Activated CD4-positive, alpha-beta T cell treated with anti-CD3 and anti-CD28 coated beads, Interleukin-2, amount 50 U/mL, for 24 hours (primary cell): Measurements from ENCODE around the gene MAML2.
"Not testable (repeated sequence)": the region's sequence is repeated elsewhere in the genome, so short reads cannot be mapped to it uniquely, and the experiment has no call there.

Source experiments
- DNase-seq, 2 donors: peaks; one replicate each; pipeline ENCODE4 v3.0.0-alpha.2; 2020; ENCODE audit warnings: low read depth in 1 of 2, low spot score in 1 of 2

MAML2 gene

DNA sequence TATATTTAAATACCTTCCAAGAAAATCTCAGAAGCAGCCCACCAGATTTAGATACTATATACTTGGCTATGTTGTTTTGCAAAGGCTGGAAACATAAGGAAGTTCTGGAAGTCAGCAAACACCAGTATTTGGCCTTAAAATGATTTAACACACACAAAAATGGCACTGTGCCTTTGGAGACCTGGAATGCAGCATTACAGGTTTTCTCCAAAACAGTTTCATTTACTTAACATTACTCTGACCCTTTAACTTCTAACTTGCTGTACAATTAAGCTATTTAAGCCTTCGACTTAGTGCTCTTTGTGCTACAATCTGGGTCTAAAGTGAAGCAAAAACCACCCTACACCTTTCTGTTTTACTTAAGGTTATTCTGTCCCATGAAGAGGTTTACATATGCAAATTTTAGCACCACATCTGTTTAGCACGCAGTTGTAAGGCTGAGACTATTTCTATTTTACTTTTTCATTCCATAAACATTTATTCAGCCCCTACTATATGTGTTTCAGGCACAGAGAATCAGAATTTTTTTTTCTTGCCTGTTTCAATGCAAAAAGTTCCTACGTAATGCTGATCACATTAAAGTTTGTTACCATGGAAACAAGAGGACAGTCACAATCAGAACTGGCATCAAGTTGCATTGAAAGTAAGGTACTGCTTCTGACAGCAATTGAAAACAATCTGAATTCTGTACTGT is 70.3 kb downstream of the MAML2 start:
- DNase-seq = no peak

DNA sequence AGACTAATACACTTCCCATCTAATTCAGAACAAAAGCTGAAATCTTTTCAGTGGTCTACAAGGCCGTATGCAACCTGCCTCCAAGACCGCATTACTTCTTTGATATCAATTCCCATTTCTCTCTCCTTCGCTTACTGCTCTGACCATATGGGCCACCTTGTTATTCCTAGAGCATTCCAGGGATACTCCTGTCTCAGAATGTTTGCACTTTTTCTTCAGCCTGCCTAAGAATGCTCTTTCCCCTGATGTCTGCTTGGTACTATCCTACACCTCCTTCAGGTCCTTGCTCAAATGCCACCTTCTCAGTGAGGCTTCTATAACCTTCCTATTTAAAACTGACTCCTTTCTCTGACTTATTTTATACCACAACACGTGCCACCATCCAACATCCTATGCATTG is 71.2 kb downstream of the MAML2 start:
- no peak for DNase-seq

DNA sequence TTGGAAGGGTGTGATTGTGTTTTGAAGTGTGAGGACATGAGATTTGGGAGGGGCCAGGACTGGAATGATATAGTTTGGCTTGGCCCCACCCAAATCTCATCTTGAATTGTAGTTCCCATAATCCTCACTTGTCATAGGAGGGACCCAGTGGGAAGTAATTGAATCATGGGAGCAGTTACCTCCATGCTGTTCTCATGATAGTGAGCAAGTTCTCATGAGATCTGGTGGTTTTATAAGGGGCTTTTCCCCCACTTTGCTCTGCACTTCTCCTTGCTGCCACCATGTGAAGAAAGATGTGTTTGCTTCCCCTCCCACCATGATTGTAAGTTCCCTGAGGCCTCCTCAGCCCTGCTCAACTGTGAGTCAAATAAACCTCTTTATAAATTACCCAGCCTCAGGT is 71.6 kb downstream of the MAML2 start:
- not testable (repeated sequence) for DNase-seq

DNA sequence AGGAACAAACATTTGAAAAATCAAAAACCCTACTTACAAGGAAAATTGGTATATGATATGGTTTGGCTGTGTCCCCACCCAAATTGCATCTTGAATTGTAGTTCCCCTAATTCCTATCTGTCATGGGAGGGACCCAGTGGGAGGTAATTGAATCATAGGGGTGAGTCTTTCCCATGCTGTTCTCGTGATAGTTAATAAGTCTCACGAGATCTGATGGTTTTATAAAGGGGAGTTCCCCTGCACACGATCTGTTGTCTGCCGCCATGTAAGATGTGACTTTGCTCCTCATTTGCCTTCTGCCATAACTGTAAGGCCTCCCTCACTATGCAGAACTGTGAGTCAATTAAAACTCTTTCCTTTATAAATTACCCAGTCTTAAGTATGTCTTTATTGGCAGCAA is 74.5 kb downstream of the MAML2 start:
- DNase-seq = not testable (repeated sequence)

DNA sequence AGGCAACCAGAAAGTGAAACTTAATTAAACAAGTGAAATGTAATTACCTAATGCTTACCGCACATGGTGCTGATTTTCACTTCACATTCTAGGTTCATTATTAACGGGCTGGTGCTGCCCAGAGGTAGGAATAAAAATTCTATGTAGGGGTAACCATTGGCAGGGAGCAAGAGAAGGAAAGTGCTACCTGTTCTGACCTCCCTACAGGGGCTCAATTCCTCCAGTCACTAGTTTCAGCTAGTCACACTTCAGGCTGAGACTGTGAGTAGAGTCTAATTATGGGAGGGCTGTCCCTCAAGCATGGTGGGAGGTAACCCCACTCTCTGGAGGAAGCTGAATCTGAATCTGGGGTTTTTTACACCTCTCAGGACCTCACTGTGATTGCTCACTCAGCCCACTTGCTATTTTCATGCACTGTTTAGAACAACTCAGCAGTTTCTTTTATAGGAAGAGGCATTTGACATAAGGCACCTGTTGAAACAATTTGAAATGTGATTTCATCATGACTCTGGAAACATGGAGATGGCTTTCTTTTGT is 75.4 kb downstream of the MAML2 start:
- DNase-seq = peak; percentile 32 to 57

DNA sequence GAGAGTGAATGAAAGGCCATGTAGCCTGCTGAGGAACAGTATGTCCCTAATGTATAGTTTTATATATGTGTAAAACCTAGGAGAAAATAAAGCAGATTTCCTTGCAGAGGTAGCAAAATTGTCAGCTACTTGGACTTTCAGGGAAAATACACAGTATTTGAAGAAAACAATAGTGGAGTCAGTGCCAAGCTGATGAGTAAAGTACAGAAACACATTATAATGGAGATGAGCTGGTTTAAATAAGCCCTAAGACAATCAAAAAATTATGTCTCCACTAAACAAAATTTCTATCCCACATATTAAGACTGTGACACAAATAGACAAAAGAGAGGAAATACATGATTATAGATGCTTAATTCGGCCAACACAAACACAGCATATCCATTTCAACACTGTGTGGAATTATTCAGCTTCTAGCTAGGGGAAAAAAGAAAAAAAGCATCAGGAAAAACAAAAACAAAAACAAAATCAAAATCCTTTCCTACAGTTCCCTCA is 75.9 kb downstream of the MAML2 start:
- no peak for DNase-seq

DNA sequence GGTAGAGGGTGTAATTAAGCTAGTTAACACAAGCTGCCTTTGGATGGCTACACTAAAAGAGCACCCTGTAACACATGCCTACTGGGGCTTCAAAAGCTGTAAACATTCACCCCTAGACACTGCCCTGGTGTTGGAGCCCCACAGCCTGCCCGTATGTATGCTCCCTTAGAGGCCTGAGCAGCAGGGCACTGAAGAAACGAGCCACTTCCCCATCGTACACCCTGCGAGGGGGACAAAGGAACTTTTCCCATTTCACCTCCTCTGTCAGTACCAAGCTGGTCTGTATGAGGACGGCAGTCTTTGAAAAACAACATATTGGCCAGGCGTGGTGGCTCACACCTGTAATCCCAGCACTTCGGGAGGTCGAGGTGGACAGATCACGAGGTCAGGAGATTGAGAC is 77.0 kb downstream of the MAML2 start:
- no peak for DNase-seq

DNA sequence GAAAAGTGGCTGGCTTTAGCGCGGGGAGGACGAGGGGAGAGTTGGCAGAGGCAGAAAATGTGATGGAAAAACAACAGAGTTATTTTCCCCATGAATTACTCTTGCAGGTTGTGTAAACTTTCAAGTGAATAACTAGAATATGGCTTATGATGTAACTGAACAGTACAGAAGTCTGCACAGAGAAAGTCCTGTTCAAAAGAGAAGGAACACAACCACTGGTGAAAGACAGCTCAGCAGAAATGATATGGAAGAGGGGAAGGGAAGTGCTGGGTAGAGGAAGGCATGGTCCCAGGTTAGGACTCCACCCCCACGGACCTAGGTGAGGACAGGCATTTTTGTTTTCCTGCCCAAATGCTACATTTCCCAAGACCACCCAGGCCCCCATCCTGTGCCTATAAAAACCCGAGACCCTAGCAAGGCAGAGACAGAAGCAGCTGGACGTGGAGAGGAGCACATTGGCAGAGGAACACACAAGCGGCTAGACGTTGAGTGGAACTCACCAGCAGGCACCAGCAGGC is 77.7 kb downstream of the MAML2 start:
- no peak for DNase-seq

DNA sequence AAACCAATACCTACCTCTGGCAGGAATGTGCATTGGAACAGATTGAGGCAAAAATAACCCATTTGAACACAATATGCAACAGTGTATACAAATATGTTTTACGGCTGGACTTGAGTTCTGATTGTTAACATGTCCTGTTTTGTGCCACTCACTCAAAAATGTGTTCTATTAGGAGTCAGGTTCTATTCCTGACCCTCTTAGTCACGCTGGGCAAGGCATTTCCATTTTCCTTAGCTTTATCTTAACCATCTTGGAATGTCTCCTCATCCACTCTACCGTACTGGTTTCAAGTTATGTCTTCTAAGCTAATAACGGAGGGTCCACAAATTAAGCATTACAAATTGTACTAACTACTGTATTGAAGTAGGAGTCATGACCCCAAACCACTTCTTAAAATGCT is 78.6 kb downstream of the MAML2 start:
- no peak for DNase-seq

DNA sequence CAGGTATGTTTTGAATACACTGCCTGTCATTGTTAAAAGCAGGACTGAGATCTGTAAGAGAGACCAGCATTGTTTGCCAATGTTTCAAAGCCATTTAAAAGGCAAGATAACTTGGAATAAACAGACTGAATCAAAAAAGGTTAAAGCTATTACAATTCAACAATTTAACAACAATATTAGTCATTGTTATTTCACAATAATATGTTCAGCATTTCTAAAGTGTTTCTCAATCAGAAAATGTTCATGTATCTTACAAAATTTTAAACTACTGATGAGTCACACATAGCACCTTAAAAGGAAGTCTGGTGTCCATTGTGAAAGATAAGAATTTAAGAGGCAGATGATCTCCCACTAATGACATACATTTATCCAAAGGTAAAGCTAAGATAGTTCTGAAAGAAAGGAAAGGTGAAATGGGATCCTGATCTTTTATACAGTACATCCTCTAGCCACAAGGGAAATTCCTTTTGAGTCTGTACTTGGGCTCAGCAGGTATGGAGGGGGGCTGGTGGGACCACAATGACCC is 79.7 kb downstream of the MAML2 start:
- no peak for DNase-seq

DNA sequence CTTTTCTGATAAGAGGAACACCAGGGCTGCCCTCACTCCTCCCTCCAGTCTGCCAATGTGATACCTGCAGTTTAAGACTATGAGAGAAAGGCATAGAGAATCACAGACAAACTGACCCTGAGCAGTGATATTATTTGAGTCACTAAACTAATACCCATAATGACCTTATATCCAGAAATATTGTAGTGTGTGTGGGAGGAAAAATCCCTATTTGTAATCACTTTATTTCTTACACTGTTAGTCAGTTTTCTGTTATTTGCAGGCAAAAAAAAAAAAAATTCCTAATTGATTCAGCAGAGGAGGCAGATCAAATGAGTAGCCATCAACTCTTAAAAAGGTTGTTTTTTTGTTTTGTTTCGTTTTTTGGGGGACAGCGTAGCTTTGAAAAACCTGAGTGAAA is 82.5 kb downstream of the MAML2 start:
- no peak for DNase-seq

DNA sequence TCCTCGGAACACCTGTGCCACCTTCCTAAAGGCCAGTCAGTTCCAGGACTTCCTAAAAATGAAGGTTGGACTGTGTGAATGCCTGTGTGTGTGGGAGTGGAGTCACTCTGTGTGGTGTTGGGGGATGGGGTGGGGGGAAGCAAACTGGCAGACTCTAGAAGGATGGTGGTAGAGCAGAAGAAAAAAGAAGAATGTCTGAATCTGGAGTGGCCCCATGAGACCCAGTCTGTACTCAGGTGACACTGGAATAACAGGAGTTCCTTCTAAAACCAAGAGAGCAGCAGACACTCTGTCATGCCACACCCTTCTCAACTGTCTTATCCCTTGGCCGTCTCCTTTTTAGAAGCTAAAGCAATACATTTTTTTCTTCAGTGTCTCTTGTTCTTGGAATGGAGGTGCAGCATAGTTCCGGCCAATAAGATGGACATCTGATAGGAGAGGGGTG is 82.9 kb downstream of the MAML2 start:
- no peak for DNase-seq

DNA sequence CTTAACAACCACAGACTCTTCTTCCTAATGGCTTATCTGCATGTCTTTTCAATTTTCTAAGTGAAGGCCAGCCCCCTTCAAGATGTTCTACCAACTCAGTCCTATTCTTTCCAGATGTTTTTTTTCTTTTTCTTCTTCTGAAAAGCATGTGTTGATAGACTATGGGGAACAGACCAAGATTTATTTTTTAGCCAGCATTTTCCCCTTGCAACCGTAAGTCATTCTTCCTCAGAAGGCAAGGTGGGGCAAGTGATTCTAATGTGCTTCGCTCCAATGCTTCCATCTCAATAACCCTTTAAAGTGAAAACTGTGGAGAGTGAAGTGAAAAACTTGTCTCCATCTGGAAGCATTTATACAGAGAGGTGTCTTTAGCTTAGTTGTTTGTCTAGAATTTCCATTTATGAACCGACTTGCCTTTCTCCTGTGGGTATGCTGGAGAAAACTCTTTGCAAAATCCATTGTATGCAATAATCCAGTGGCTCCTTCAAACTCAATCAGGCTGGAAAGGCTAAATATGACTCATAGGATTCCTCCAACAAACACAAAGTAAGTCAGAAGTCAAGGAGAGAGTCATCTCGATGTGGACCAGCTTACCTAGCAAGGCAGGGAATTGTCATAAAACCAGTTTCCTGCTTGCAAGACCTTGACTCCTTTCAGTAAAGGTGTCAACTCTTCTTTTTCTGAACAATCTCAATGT is 83.7 kb downstream of the MAML2 start:
- no peak for DNase-seq

DNA sequence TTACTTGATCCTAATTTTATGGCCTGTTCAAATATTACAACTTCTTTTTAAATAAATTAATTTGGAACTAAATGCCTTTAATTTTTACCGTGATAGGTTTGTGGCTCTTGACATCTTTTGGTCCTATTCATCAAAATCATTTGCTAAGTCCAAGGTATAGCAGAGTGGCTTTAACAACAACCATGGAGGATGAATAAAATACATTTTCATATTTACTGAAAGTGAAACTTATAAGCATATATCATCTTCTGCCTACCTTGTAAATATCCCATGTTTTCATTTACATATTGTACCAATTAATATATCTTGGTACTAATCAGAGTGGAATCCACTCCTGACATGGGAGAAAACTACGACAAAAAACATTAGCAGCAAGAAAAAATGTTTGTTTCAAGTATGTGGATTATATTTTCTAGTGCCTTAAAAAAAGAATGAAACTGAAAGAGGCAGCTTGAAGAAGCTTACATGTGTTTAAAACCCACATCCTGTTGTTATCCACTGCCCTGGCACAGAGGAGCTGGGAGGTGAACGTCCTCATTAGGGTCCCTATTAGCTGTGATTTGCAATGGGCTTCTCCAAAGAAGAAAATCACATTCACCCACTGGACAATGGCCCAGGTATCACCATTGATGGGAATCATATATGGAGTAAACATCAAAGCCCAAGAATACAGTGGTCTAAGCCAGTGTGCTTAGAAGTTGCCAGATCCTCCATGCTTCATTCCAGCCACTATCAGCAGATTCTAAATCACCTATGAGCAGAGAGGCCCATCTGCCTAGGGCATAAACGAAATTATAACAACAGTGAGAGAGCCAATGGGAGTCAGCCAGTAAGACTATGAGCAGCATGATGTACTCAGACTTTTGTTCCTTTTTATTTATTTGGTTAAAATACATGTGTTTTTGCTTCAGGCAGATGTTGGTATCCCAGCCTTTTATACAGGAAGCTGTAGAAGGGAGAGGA is 84.7 kb downstream of the MAML2 start:
- no peak for DNase-seq

DNA sequence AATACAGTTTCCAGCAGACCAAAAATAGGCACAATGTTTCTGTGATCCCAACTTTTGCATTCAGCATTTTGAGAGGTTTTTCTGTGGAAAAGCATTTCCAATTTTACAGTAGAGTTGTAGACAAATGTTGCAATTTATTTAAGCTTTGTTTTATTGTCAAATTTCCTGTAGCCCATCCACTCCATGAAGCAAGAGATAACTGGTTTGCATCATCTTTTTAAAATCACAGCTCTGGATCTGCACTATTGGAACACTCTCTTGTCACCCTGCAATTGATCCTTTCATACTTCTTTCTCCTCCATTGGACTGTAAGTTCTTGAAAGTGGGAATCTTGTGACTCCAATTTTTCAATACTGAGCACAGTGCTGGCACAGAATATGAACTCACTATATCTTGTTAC is 86.0 kb downstream of the MAML2 start:
- DNase-seq = no peak

DNA sequence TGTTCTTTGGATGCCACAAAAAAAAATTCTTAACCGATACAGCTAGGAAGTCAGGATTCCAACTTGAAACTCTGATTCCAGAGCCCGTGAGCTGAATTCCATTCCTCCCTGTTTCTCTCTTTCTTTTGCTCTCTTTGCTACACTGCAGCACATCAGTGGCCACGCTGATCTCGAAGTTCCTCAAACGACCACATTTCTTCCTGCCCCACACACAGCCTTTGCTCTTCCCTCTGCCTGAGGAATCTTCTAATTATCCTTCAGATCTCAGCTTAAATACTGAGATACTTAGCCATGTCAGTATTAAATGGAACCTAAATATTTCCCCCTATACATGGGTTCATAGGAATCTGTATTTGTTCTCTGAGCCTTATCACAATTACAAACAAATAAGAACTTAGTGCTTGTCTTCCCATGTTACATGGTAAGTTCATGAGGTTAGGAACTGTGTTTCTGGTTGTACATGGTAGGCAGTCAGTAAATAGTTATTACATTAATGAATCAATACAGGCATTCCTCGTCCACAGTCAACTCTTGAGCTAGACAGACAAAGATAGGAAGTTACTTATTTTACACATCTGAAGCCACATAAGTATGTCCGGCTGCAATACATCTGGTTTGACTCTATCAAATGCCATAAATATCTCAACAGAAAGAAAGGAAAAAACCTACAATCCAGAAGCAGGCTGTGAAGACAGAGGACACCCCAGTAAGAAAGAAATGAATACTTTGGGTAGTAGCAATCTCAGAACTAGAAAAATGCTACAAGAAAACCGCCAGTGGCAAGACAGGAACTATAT is 86.6 kb downstream of the MAML2 start:
- no peak for DNase-seq

DNA sequence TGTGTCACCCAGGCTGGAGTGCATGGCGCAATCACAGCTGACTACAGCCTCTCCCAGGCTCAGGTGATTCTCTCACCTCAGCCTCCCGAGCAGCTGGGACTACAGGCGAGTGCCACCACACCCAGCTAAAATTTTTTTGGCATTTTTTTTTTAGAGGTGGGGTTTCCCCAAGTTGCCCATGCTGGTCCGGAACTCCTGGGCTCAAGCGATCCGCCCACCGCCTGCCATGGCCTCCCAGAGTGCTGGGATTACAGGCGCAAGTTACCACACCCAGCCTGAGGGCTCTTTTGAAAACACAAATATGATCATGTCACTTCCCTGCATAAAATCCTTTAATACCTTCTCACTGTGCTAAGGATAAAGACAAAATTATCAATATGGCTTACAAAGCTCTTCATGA is 88.1 kb downstream of the MAML2 start:
- no peak for DNase-seq

DNA sequence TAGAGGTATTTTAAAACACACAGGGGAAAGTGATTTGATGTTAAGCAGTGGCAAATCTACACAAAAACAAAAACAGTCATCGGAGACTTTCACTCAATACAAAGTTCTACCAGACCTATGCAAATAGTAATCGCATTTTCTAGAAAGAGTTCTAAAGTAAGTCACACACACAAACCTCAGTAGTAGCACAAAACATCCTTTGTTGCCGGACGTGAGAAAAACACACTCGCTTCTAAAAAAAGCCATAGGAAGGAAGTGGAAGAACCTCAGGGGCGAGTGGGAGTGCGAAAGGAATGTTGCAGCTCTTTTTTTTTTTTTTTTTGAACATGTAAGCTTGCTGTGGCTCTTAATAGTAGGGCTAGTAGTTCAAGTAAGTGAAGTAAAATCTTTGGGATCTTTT is 88.9 kb downstream of the MAML2 start:
- no peak for DNase-seq

DNA sequence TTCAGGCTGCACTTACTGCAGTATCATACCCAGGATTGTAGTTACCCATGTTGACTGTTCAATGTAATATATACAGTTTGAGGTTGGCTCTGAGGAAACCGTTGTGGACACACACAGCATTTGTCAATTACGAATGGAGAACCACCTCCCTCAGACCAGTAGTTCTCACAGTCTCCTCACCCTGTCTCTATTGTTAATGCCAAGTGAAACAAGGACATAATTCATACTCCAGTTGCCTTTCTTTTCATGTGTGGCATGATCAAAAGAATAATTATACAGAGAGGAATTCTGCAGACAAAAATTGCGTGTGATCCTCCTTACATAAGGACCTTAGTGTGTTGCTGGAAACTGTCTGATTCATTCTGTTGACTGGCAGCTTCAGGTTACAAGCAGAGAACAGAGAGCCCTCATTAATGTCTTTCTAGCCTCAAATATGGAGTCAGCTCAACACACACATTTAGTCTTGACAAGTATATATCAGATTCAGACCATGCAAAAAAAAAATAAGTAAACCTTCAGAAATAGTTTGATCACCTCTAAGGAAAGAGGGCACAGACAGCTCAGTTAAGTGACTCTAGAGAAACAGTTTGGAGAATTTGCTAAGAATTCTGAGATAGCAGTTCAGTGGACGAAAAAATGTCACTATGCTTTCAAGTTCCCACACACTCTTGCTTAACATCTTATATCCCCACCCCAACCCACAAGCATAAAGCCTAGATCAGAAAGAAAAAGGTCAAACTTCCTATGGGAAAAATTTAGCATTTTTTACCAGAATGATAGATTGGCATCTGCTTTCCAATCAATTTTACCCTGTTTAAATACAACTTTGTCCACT is 96.1 kb downstream of the MAML2 start:
- DNase-seq = peak in 1 of 2 donors; percentile 18
